Heart right ventricle (tissue), 16 donors: ENCODE measurements around the gene RSPH1. TPM values are rescaled to one million over a fixed set of nuclear protein-coding genes. Genes with fewer than 3 reads are reported as not detected.

Experiments
- ATAC-seq, 8 donors: fragments of 200-7000 bp; cut with Tn5 transposase; one replicate each; pipeline ENCODE4 v1.9.1; 2020; ENCODE audit warnings: mild to moderate bottlenecking in 8 of 8, moderate library complexity in 8 of 8, moderate number of reproducible peaks in 1 of 8
- DNase-seq, 2 donors: peaks; one replicate each; pipeline ENCODE4 v3.0.0-alpha.2; 2020
- H3K27ac ChIP-seq, 10 donors: fragments of 200-600 bp; sonication (generic) in 2 of 10; one replicate each; pipeline versions ENCODE4 v1.5.0 to v1.8.0; 2020 to 2022; ENCODE audit warnings: mild to moderate bottlenecking in 3 of 10
- H3K27me3 ChIP-seq, 7 donors: fragments of 200-600 bp; one replicate each; pipeline ENCODE4 v1.8.0; 2021 to 2022; ENCODE audit warnings: mild to moderate bottlenecking in 2 of 7
- H3K36me3 ChIP-seq, 9 donors: fragments of 200-600 bp; sonication (generic) in 1 of 9; one replicate each; pipeline versions ENCODE4 v1.5.0 to v1.8.0; 2020 to 2022; ENCODE audit warnings: mild to moderate bottlenecking in 2 of 9
- H3K4me1 ChIP-seq, 9 donors: fragments of 200-600 bp; sonication (generic) in 1 of 9; one replicate each; pipeline versions ENCODE4 v1.5.0 to v1.8.0; 2020 to 2022; ENCODE audit warnings: mild to moderate bottlenecking in 4 of 9
- H3K4me3 ChIP-seq, 10 donors: fragments of 200-600 bp; sonication (generic) in 2 of 10; one replicate each; pipeline versions ENCODE4 v1.5.0 to v1.8.0; 2020 to 2022; ENCODE audit warnings: mild to moderate bottlenecking in 7 of 10, moderate library complexity in 2 of 10
- H3K9me3 ChIP-seq, 11 donors: fragments of 200-600 bp in 10 of 11; sonication (generic) in 2 of 11; one replicate each; pipeline versions ENCODE4 v1.5.0 to v1.8.0; 2013 to 2022; ENCODE audit warnings: mild to moderate bottlenecking in 2 of 11, control low read depth in 1 of 11, moderate library complexity in 1 of 11
- WGBS, 2 donors: extraction: QIAGEN DNeasy Blood & Tissue Kit; methylation state at CpG; one replicate each; pipeline ENCODE4 v1.1.7; 2013; ENCODE audit warnings: inconsistent platforms in 1 of 2; 5-methylcytosine and 5-hydroxymethylcytosine counted together
- intact Hi-C, 10 donors: fragments of 100-400 bp; cut with DNase I; formaldehyde crosslinking; loops; one replicate each; pipeline versions ENCODE4 v1.11.1 to v1.14.2; 2022
- polyA plus RNA-seq, 2 donors: library from polyadenylated mRNA; stranded (reverse); fragments of 200-250 nt; gene quantifications; one replicate each; pipeline ENCODE4 v1.2.3, GENCODE V29; 2013
- total RNA-seq, 10 donors: library from RNA; stranded (reverse); fragmentation: NEBNext Ultra II Directional in 3 of 10; extraction: Animal tissue kit (Norgen Biotek cat#: 25700) in 3 of 10; gene quantifications; one replicate each; pipeline versions ENCODE4 v1.2.1 to v1.2.4, GENCODE V29; 2021 to 2023
- TF ChIP-seq, protein P1 (sequence below), 9 donors: fragments of 200-600 bp; sonication (generic) in 2 of 9; IDR thresholded peaks; one replicate each; pipeline versions ENCODE4 v1.5.0 to v1.8.0; 2021 to 2022; ENCODE audit warnings: antibody characterized with exemption in 9 of 9, mild to moderate bottlenecking in 5 of 9, moderate library complexity in 1 of 9
- donor health status: Arrhythmogenic right ventricular cardiomyopathy.
- donor health status: ischemic (EF 13 %, LVEDD 7.1; RV severe dilation, severe dysfunction).
- donor health status: healthy with polysubstance abuse.
- donor health status: DM: no; HTN: yes; CAD: no.
- donor health status: DM: no; HTN: no; CAD: no.
- donor health status: ischemic (EF 25% LVEDD 6.9; RV normal size, moderate dysfunction).
- donor health status: ischemic (EF 25% LVEDD 5.7; RV mildly dilated, moderate dysfunction).
- donor health status: healthy.
- donor health status: DM: yes; HTN: yes; CAD: no.
- donor health status: Ischemic cardiomyopathy.
- donor health status: ischemic (EF 35%, LVEDD 5.7; RV mildly dilated, moderate dysfunction).
- donor health status: nonischemic (EF 11% LVEDD 7.7; RV severe dilation, severe dysfunction).
- donor health status: DM: yes; HTN: yes; CAD: no.
- donor health status: PGD.
- donor health status: ischemic (EF 29% LVEDD 5.4; RV normal size, mild dysfunction).
- donor health status: nonischemic (EF 23%, LVEDD 6.1; RV moderate dilation, normal function).

RSPH1 gene
- total and polyA plus RNA-seq, 12 donors, result 0.06 to 0.36 (median 0.20) TPM; not detected in 9

DNA sequence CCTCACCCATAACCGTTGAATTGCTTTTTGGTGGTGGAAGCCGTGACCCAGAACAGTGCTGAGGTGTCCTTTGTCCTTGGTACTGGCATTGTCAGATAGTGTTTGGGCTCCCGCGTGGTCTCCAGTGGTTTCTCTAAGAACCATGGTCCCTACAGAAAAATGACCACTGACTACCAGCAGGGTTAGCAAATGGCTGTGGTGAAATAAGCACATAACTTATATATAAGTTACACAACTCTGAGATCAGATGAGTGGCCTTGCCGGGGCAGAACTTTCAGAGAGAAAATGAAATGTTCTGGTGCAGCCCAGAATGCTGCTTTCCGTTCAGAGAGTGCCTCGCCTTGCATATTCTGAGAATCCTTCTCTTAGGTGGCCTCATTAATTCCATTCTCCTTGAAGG is 22.6 kb upstream of the RSPH1 start:
- TF ChIP-seq, protein P1, sequence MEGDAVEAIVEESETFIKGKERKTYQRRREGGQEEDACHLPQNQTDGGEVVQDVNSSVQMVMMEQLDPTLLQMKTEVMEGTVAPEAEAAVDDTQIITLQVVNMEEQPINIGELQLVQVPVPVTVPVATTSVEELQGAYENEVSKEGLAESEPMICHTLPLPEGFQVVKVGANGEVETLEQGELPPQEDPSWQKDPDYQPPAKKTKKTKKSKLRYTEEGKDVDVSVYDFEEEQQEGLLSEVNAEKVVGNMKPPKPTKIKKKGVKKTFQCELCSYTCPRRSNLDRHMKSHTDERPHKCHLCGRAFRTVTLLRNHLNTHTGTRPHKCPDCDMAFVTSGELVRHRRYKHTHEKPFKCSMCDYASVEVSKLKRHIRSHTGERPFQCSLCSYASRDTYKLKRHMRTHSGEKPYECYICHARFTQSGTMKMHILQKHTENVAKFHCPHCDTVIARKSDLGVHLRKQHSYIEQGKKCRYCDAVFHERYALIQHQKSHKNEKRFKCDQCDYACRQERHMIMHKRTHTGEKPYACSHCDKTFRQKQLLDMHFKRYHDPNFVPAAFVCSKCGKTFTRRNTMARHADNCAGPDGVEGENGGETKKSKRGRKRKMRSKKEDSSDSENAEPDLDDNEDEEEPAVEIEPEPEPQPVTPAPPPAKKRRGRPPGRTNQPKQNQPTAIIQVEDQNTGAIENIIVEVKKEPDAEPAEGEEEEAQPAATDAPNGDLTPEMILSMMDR (IDR thresholded peaks at IDR 0.05), result no peak
- Histone ChIP-seq H3K9me3 (no peaks in the 10 kb centered on the region), H3K27me3 (no peaks in the 10 kb centered on the region), H3K27ac (no peak overlapping the region), H3K4me1 (peaks cover 0 to 22% (median 15%) of the 10 kb centered on the region in 9 donors), H3K4me3 (no peak overlapping the region), H3K36me3 (peaks cover 0 to 60% (median 0%) of the 10 kb centered on the region in 9 donors)
- intact Hi-C loops, result loop anchor here in 3 of 10 donors (10.0 kb wide), 3 partner anchors 56 to 456 kb away; partner anchors contain the start of gene PKNOX1 (in 1 of the 3)
- DNase-seq (no peak), ATAC-seq (no peak)
- 95 to 99% methylated on average over 7 of the region's 7 CpGs for WGBS, 2 donors

DNA sequence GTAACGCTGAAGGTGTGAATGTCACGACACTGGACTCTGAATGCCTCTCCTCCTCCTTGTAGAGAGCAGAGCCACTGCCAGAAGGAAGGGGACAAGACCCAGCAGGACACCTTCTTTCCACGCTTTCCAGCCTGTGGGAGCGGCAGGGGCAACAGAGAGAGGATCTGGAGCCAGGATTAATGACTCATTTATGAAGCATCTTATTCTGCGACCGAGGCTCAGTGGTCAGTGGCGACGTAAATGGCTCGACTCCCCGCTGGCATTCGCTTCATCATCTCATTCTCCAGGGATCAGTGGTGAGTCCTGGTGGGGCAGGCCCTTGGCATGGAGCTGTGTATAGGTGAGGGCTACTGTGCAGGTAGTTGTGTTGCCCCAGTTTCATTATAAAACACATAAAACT is 22.2 kb upstream of the RSPH1 start:
- Histone ChIP-seq H3K4me3 (no peak overlapping the region), H3K27me3 (no peaks in the 10 kb centered on the region), H3K36me3 (peaks cover 0 to 57% (median 0%) of the 10 kb centered on the region in 9 donors), H3K27ac (no peak overlapping the region), H3K4me1 (peaks cover 0 to 23% (median 15%) of the 10 kb centered on the region in 9 donors), H3K9me3 (no peaks in the 10 kb centered on the region)
- WGBS, 2 donors, result 84 to 88% methylated on average over 11 of the region's 11 CpGs
- ATAC-seq (no peak), DNase-seq (no peak)
- intact Hi-C loops, result loop anchor here in 3 of 10 donors (10.0 kb wide), 3 partner anchors 57 to 457 kb away; partner anchors contain the start of gene PKNOX1 (in 1 of the 3)
- TF ChIP-seq, protein P1 (IDR thresholded peaks at IDR 0.05), result no peak

DNA sequence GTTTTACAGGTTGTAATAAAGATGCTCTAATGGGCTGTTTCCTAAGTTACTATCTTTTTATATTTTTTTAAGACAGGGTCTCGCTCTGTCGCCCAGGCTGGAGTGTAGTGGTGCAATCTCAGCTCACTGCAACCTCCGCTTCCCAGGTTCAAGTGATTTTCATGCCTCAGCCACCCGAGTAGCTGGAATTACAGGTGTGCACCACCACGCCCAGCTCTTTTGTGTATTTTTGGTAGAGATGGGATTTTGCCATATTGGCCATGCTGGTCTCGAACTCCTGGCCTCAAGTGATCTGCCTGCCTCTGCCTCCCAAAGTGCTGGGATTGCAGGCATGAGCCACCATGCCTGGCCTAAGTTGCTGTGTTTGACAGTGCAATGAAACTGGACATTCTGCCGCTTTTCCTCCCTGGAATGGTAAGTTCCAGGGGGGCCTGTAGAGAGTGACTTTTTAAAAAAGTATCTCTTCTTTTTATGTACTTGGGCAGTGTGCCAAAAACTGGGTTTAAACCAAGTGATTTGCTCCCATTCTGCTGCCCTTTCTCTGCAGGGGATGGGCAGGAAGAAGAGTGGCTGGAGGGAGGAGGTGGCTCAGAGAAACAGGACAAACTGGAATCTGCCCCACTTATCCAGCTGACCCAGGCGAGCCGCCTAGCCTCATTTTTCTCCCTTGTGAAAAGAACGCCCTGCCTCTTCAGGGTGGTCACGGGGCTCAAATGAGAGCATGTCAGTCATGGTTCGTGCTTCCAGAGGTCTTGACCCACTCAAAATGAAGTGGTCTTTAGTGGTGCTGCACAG is 19.9 kb upstream of the RSPH1 start:
- 95 to 96% methylated on average over 12 of the region's 12 CpGs for WGBS, 2 donors
- H3K9me3 ChIP-seq, result no peaks in the 10 kb centered on the region
- intact Hi-C loops, result loop anchor here in 3 of 10 donors (10.0 kb wide), 3 partner anchors 59 to 459 kb away; partner anchors contain the start of gene PKNOX1 (in 1 of the 3)

DNA sequence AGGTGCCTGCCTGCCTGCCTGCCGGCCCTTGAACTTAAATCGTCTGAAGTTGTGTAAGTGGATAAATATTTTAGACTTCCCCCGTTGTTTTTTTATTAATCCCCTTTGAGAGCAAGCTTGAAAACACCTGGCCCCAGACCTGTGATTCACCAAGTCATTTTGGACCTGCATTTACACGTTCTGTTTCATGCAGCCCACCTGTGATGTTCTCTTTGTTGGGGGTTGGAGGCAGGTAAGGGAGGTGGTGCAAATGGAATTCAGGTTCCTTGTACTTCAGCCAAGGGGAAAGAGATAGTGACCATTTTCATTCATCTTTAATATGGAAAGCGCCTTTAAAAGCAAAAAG is 18.8 kb upstream of the RSPH1 start:
- H3K4me1 ChIP-seq, result peaks cover 0 to 24% (median 15%) of the 10 kb centered on the region in 9 donors
- intact Hi-C loops, result loop anchor here in 3 of 10 donors (10.0 kb wide), 3 partner anchors 60 to 460 kb away; partner anchors contain the start of gene PKNOX1 (in 1 of the 3)
- DNase-seq, result no peak
- 33 to 41% methylated on average over 5 of the region's 5 CpGs for WGBS, 2 donors
- TF ChIP-seq, protein P1 (IDR thresholded peaks at IDR 0.05), result no peak
- peak overlapping the region; percentile 68 to 99 (median 90) for H3K4me3 ChIP-seq
- H3K27ac ChIP-seq, result peak overlapping the region in 7 of 10 donors; percentile 69 to 86 (median 73)
- no peaks in the 10 kb centered on the region for H3K27me3 ChIP-seq
- H3K9me3 ChIP-seq, result no peaks in the 10 kb centered on the region
- peaks cover 0 to 23% (median 0%) of the 10 kb centered on the region in 9 donors for H3K36me3 ChIP-seq
- no peak for ATAC-seq

More for the DNA sequence above, 19.9 kb upstream of the RSPH1 start:
- Histone ChIP-seq H3K27me3 (no peaks in the 10 kb centered on the region), H3K4me1 (peaks cover 0 to 26% (median 15%) of the 10 kb centered on the region in 9 donors), H3K36me3 (peaks cover 0 to 34% (median 0%) of the 10 kb centered on the region in 9 donors), H3K27ac (no peak overlapping the region), H3K4me3 (no peak overlapping the region)
- DNase-seq (no peak), ATAC-seq (no peak)
- TF ChIP-seq, protein P1 (IDR thresholded peaks at IDR 0.05), result no peak
